HepG2 (cell line): ENCODE data around the gene ZNF667. TPM values are rescaled to one million over a fixed set of nuclear protein-coding genes. Genes with fewer than 3 reads are reported as not detected.

Experiments
- CBFB ChIP-seq: sonication (generic); formaldehyde crosslinking; IDR thresholded peaks from 2 replicates; pipeline ENCODE4 v1.4.0; 2020; ENCODE audit warnings: missing genetic modification reagents
- FOXK2 ChIP-seq: fragments of 450-650 bp; IDR thresholded peaks from 2 replicates; pipeline ENCODE4 v1.6.1; 2016
- KDM5B ChIP-seq: sonication (generic); formaldehyde crosslinking; IDR thresholded peaks from 2 replicates; pipeline ENCODE4 v1.4.0; 2020; ENCODE audit warnings: missing genetic modification reagents, mild to moderate bottlenecking, borderline replicate concordance
- KLF12 ChIP-seq: sonication (generic); formaldehyde crosslinking; IDR thresholded peaks from 2 replicates; pipeline ENCODE4 v1.4.0; 2020; ENCODE audit warnings: missing genetic modification reagents, borderline replicate concordance
- MTF1 ChIP-seq: sonication (generic); formaldehyde crosslinking; IDR thresholded peaks from 2 replicates; pipeline ENCODE4 v1.5.0; 2020; ENCODE audit warnings: missing genetic modification reagents
- RAD21 ChIP-seq: fragments of 450-650 bp; formaldehyde crosslinking; IDR thresholded peaks from 2 replicates; pipeline ENCODE4 v1.5.0; 2020; ENCODE audit warnings: mild to moderate bottlenecking
- U2AF1 ChIP-seq: fragments of 200-400 bp; formaldehyde crosslinking; optimal IDR thresholded peaks from 2 replicates; pipeline ENCODE3; 2017; ENCODE audit warnings: mild to moderate bottlenecking, low read depth, low read length
- YY1 ChIP-seq: IDR thresholded peaks from 2 replicates; pipeline ENCODE4 v1.6.1; 2011; ENCODE audit warnings: low read length, low read depth, moderate library complexity, mild to moderate bottlenecking; ENCODE audit not compliant: insufficient read depth, insufficient replicate concordance
- ZFP82 ChIP-seq: sonication (generic); formaldehyde crosslinking; IDR thresholded peaks from 2 replicates; pipeline ENCODE4 v1.5.1; 2020; ENCODE audit warnings: mild to moderate bottlenecking, missing genetic modification reagents, borderline replicate concordance
- ZNF672 ChIP-seq: sonication (generic); formaldehyde crosslinking; IDR thresholded peaks from 2 replicates; pipeline ENCODE4 v1.8.1; 2022; ENCODE audit warnings: missing genetic modification reagents
- ZNF883 ChIP-seq: sonication (generic); formaldehyde crosslinking; IDR thresholded peaks from 2 replicates; pipeline ENCODE4 v1.5.1; 2020; ENCODE audit warnings: mild to moderate bottlenecking, missing genetic modification reagents; ENCODE audit errors: not compliant biosample characterization
- polyA plus RNA-seq, 8 experiments: library from polyadenylated mRNA; depleted of rRNA in 3 of 8; stranded (reverse) in 7 of 8; unstranded in 1 of 8; fragments of >200 nt; fragmentation: Illumina TruSeq in 4 of 8; extraction: Trizol in 4 of 8; gene quantifications; 2 replicates each; pipeline versions ENCODE4 v1.2.1 to v1.2.3, GENCODE V29; 2011 to 2016; ENCODE audit warnings: low read depth in 4 of 8, missing spikeins in 1 of 8, mixed read lengths in 1 of 8; ENCODE audit not compliant: insufficient read depth in 1 of 8
- total RNA-seq, 5 experiments: library from RNA; depleted of rRNA; stranded (reverse); fragments of >200 nt; fragmentation: Illumina TruSeq; extraction: Trizol; gene quantifications; 2 replicates each; pipeline ENCODE4 v1.2.3, GENCODE V29; 2016; ENCODE audit warnings: low read depth in 1 of 5
- TF ChIP-seq, protein P1 (sequence below), 2 experiments: fragments of 450-650 bp in 1 of 2; sonication (generic) in 1 of 2; formaldehyde crosslinking in 1 of 2; IDR thresholded peaks; 2 replicates each; pipeline versions ENCODE4 v1.6.1 to v1.8.0; 2016 to 2022; ENCODE audit warnings: antibody characterized with exemption in 1 of 2, mild to moderate bottlenecking in 1 of 2, missing genetic modification reagents in 1 of 2
- TF ChIP-seq, protein P2 (sequence below): sonication (generic); formaldehyde crosslinking; conservative IDR thresholded peaks from 2 replicates; pipeline ENCODE4 v1.4.0; 2020; ENCODE audit warnings: missing genetic modification reagents
- TF ChIP-seq, protein P3 (sequence below): sonication (generic); formaldehyde crosslinking; IDR thresholded peaks from 2 replicates; pipeline ENCODE4 v1.8.0; 2022; ENCODE audit warnings: missing genetic modification reagents, mild to moderate bottlenecking, borderline replicate concordance

ZNF667 gene
- total and polyA plus RNA-seq, 2 of the 13 experiments (the other 11 are each of a cell fraction or from before 2014, with no cell fraction given) = not detected

DNA sequence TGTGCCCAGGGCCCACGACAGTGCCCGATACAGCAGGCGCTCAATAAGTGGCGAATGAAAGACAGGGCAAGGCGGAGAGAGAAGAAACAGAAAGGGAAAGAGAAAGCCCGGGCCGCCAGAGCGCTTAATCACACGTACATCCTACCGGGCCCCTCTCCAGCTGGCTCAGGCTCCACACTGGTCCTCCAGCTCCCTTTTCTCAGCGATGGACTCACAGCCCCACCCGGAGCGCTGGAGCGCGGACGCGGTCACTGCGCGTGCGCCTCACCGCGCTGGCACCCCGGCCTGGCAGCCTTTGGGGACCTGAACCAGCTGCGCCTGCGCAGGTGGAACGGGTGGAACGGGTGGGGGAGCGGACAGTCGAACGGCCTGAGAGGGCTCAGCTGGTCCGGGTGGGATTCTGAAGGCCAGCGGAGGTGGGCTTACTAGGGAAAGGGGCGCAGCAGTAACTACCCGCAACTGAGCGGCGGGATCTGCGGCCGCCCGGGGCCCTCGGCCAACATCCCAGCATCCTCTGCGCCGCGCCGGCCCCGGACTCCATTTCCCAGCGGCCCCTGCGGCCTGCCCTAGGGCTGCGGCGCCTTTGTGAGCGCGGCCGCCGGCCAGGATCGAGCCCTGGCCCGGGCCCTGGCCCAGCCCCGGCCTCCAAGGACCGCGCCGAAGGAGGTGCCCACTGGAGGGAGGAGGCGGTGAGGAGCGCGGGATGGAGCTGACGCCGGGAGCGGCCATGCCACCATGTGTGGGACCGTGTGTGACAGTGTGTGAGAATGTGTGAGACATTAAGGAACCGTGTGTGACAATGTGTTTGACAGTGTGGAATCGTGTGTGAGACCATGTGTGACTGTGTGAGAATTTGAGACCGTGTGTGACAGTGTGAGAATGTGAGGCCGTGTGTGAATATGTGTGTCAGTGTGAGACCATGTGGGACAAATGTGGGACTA lies 73.1 kb downstream of the ZNF667 start, which contains the start of gene ZNF583 (continued):
- TF ChIP-seq, protein P1, sequence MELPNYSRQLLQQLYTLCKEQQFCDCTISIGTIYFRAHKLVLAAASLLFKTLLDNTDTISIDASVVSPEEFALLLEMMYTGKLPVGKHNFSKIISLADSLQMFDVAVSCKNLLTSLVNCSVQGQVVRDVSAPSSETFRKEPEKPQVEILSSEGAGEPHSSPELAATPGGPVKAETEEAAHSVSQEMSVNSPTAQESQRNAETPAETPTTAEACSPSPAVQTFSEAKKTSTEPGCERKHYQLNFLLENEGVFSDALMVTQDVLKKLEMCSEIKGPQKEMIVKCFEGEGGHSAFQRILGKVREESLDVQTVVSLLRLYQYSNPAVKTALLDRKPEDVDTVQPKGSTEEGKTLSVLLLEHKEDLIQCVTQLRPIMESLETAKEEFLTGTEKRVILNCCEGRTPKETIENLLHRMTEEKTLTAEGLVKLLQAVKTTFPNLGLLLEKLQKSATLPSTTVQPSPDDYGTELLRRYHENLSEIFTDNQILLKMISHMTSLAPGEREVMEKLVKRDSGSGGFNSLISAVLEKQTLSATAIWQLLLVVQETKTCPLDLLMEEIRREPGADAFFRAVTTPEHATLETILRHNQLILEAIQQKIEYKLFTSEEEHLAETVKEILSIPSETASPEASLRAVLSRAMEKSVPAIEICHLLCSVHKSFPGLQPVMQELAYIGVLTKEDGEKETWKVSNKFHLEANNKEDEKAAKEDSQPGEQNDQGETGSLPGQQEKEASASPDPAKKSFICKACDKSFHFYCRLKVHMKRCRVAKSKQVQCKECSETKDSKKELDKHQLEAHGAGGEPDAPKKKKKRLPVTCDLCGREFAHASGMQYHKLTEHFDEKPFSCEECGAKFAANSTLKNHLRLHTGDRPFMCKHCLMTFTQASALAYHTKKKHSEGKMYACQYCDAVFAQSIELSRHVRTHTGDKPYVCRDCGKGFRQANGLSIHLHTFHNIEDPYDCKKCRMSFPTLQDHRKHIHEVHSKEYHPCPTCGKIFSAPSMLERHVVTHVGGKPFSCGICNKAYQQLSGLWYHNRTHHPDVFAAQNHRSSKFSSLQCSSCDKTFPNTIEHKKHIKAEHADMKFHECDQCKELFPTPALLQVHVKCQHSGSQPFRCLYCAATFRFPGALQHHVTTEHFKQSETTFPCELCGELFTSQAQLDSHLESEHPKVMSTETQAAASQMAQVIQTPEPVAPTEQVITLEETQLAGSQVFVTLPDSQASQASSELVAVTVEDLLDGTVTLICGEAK (IDR thresholded peaks at IDR 0.05) = 0 out of 2 replicates have a peak, but pooled peaks have one; percentile 7
- TF ChIP-seq, protein P1 (CRISPR knock-in tag; IDR thresholded peaks at IDR 0.05) = no peak
- TF ChIP-seq U2AF1 (no peak), RAD21 (0 out of 2 replicates have a peak, but pooled peaks have one; percentile 26), FOXK2 (no peak), KDM5B (peak; percentile 68; the same call in 1 of the 2 replicates), YY1 (peak; percentile 50), MTF1 (CRISPR knock-in tag) (no peak), CBFB (CRISPR knock-in tag) (no peak), ZFP82 (CRISPR knock-in tag) (no peak), KLF12 (CRISPR knock-in tag) (0 out of 2 replicates have a peak, but pooled peaks have one; percentile 52), ZNF883 (CRISPR knock-in tag) (no peak), ZNF672 (CRISPR knock-in tag) (0 out of 2 replicates have a peak, but pooled peaks have one; percentile 68)
- TF ChIP-seq, protein P2, sequence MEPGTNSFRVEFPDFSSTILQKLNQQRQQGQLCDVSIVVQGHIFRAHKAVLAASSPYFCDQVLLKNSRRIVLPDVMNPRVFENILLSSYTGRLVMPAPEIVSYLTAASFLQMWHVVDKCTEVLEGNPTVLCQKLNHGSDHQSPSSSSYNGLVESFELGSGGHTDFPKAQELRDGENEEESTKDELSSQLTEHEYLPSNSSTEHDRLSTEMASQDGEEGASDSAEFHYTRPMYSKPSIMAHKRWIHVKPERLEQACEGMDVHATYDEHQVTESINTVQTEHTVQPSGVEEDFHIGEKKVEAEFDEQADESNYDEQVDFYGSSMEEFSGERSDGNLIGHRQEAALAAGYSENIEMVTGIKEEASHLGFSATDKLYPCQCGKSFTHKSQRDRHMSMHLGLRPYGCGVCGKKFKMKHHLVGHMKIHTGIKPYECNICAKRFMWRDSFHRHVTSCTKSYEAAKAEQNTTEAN (CRISPR knock-in tag) = peak; percentile 56; the same call in 1 of the 2 replicates
- TF ChIP-seq, protein P3, sequence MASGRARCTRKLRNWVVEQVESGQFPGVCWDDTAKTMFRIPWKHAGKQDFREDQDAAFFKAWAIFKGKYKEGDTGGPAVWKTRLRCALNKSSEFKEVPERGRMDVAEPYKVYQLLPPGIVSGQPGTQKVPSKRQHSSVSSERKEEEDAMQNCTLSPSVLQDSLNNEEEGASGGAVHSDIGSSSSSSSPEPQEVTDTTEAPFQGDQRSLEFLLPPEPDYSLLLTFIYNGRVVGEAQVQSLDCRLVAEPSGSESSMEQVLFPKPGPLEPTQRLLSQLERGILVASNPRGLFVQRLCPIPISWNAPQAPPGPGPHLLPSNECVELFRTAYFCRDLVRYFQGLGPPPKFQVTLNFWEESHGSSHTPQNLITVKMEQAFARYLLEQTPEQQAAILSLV (CRISPR knock-in tag) = peak; percentile 82; the same call in 1 of the 2 replicates
